Astrocyte of the cerebellum (primary cell): ENCODE measurements around the gene RHOXF2B.

ENCODE experiments used
- DNase-seq: peaks from one replicate; pipeline ENCODE4 v3.0.0-alpha.2; 2011; ENCODE audit warnings: low read depth
- H3K4me3 ChIP-seq: 2 replicates; pipeline ENCODE4 v1.5.1; 2011; ENCODE audit warnings: mild to moderate bottlenecking, low read depth, low read length, moderate library complexity
- in situ Hi-C: cut with HindIII; loops from 2 replicates; pipeline ENCODE4 v1.10.0; 2017; ENCODE audit warnings: low sequenced_read_pairs
- TF ChIP-seq, protein P1 (sequence below): IDR thresholded peaks from 2 replicates; pipeline ENCODE4 v1.5.1; 2012; ENCODE audit warnings: low read length, low read depth, moderate library complexity, mild to moderate bottlenecking; ENCODE audit errors: missing control alignments

Gene RHOXF2B

DNA sequence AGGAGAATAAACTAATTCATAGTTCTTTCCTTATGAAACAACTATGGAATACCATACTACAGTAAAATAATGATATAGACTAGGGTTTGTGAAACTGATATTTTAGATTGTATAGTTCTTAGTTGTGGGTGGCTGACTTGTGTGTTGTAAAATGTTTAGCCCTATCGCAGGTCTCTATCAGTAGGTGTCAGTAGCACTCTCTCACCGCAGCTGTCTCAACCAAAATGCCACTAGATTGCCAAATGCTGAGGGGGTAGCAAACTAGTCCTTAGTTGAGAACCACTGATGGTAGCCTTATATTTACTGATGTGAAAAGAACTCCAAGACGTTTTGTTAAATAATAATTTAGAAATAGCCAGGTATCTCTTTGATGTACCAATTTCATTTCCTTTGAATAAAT, 48.1 kb downstream of the RHOXF2B start:
- no peak for DNase-seq
- TF ChIP-seq, protein P1, sequence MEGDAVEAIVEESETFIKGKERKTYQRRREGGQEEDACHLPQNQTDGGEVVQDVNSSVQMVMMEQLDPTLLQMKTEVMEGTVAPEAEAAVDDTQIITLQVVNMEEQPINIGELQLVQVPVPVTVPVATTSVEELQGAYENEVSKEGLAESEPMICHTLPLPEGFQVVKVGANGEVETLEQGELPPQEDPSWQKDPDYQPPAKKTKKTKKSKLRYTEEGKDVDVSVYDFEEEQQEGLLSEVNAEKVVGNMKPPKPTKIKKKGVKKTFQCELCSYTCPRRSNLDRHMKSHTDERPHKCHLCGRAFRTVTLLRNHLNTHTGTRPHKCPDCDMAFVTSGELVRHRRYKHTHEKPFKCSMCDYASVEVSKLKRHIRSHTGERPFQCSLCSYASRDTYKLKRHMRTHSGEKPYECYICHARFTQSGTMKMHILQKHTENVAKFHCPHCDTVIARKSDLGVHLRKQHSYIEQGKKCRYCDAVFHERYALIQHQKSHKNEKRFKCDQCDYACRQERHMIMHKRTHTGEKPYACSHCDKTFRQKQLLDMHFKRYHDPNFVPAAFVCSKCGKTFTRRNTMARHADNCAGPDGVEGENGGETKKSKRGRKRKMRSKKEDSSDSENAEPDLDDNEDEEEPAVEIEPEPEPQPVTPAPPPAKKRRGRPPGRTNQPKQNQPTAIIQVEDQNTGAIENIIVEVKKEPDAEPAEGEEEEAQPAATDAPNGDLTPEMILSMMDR = no peak
- in situ Hi-C loops = no loop called here
- H3K4me3 ChIP-seq = no peak overlapping the region

DNA sequence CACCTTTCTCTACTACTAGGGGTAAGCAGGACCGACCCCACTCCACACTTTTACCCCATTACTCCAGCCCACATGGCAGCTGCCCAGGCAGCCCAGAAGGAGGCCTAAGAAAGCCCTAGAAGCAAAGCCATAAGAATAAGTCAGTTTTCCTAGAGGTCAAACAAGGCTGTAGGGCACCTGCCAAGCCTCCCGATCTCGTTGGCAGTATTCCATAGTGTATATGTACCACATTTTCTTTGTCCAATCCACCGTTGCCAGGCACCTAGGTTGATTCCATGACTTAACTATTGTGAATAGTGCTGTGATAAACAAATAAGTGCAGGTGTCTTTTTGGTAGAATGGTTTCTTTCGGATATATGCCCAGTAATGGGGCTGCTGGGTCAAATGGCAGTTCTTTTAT, 54.2 kb downstream of the RHOXF2B start:
- in situ Hi-C loops = no loop called here
- TF ChIP-seq, protein P1 = no peak
- H3K4me3 ChIP-seq = no peak overlapping the region
- DNase-seq = no peak

DNA sequence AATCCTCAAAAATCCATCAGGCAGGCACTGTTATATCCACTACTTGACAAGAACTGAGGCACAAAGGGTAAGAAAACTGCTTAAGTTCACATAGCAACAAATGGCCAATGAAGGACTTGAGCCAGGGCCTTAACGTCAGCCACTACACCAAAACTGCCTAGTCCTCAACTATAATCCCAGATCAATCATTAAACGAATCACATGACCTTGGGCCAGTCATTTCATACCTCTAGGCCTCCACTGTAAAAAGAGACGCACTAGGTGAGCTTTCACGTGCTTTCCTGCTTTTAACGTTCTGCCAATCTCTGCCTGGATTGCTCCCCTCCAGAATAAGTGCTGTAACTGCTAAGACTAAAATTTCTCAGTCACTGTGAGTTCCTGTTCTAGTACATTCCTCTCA, 54.7 kb downstream of the RHOXF2B start:
- in situ Hi-C loops = no loop called here
- DNase-seq = no peak
- no peak overlapping the region for H3K4me3 ChIP-seq
- TF ChIP-seq, protein P1 = no peak
